Heart left ventricle (tissue), 16 donors: ENCODE data around the gene PPIE. TPM values are rescaled to one million over a fixed set of nuclear protein-coding genes. Genes with fewer than 3 reads are reported as not detected.

ENCODE experiments used
- ATAC-seq, 4 donors: fragments of 200-7000 bp; cut with Tn5 transposase; one replicate each; pipeline ENCODE4 v1.9.1; 2020 to 2022; ENCODE audit warnings: moderate library complexity in 4 of 4, mild to moderate bottlenecking in 3 of 4, moderate number of reproducible peaks in 1 of 4
- DNase-seq, 5 donors: peaks; one replicate each; pipeline ENCODE4 v3.0.0-alpha.2; 2020
- H3K27ac ChIP-seq, 12 donors: fragments of 200-600 bp; sonication (generic) in 4 of 12; one replicate each; pipeline versions ENCODE4 v1.5.0 to v1.8.0; 2016 to 2022; ENCODE audit warnings: mild to moderate bottlenecking in 2 of 12
- H3K27me3 ChIP-seq, 9 donors: fragments of 200-600 bp; sonication (generic) in 2 of 9; one replicate each; pipeline versions ENCODE4 v1.5.1 to v1.8.0; 2016 to 2022; ENCODE audit warnings: mild to moderate bottlenecking in 3 of 9
- H3K36me3 ChIP-seq, 9 donors: fragments of 200-600 bp; sonication (generic) in 2 of 9; one replicate each; pipeline versions ENCODE4 v1.5.0 to v1.8.0; 2018 to 2022; ENCODE audit warnings: mild to moderate bottlenecking in 2 of 9
- H3K4me1 ChIP-seq, 12 donors: fragments of 200-600 bp; sonication (generic) in 4 of 12; one replicate each; pipeline versions ENCODE4 v1.5.0 to v1.8.0; 2016 to 2022; ENCODE audit warnings: mild to moderate bottlenecking in 3 of 12
- H3K4me3 ChIP-seq, 12 donors: fragments of 200-600 bp; sonication (generic) in 4 of 12; one replicate each; pipeline versions ENCODE4 v1.5.0 to v1.8.0; 2017 to 2022; ENCODE audit warnings: mild to moderate bottlenecking in 9 of 12, moderate library complexity in 4 of 12
- H3K9me3 ChIP-seq, 12 donors: fragments of 200-600 bp; sonication (generic) in 4 of 12; one replicate each; pipeline versions ENCODE4 v1.5.0 to v1.8.0; 2016 to 2022; ENCODE audit warnings: mild to moderate bottlenecking in 1 of 12
- POLR2A ChIP-seq, 2 donors: fragments of 450-650 bp; IDR thresholded peaks; one replicate each; pipeline ENCODE4 v1.6.1; 2017; ENCODE audit warnings: antibody characterized with exemption in 2 of 2, mild to moderate bottlenecking in 2 of 2, moderate library complexity in 2 of 2
- WGBS, 4 donors: extraction: QIAGEN DNeasy Blood & Tissue Kit in 2 of 4; methylation state at CpG; one replicate each; pipeline versions ENCODE4 v1.1.5 to v1.1.7; 2013 to 2018; 5-methylcytosine and 5-hydroxymethylcytosine counted together
- intact Hi-C, 10 donors: fragments of 100-400 bp; cut with DNase I; formaldehyde crosslinking; loops; one replicate each; pipeline versions ENCODE4 v1.11.1 to v1.14.2; 2022
- polyA plus RNA-seq, 2 donors: library from polyadenylated mRNA; stranded (reverse); fragments of 200-250 nt; gene quantifications; one replicate each; pipeline ENCODE4 v1.2.3, GENCODE V29; 2013
- total RNA-seq, 9 donors: library from RNA; depleted of rRNA in 2 of 9; stranded (reverse); fragments of >200 nt in 2 of 9; fragmentation: NEBNext Ultra II Directional in 3 of 9; extraction: Animal tissue kit (Norgen Biotek cat#: 25700) in 3 of 9; gene quantifications; one replicate each; pipeline versions ENCODE4 v1.1.0 to v1.2.4, GENCODE V29; 2016 to 2023
- TF ChIP-seq, protein P1 (sequence below), 12 donors: fragments of 200-600 bp; sonication (generic) in 4 of 12; IDR thresholded peaks; one replicate each; pipeline versions ENCODE4 v1.5.0 to v1.8.0; 2018 to 2022; ENCODE audit warnings: antibody characterized with exemption in 12 of 12, mild to moderate bottlenecking in 5 of 12
- donor health status: ischemic (EF 13 %, LVEDD 7.1; RV severe dilation, severe dysfunction).
- donor health status: healthy with polysubstance abuse.
- donor health status: DM: no; HTN: yes; CAD: no.
- donor health status: DM: no; HTN: no; CAD: no.
- donor health status: ischemic (EF 25% LVEDD 6.9; RV normal size, moderate dysfunction).
- donor health status: ischemic (EF 25% LVEDD 5.7; RV mildly dilated, moderate dysfunction).
- donor health status: healthy.
- donor health status: DM: yes; HTN: yes; CAD: no.
- donor health status: ischemic (EF 35%, LVEDD 5.7; RV mildly dilated, moderate dysfunction).
- donor health status: nonischemic (EF 11% LVEDD 7.7; RV severe dilation, severe dysfunction).
- donor health status: DM: yes; HTN: yes; CAD: no.
- donor health status: PGD.
- donor health status: ischemic (EF 29% LVEDD 5.4; RV normal size, mild dysfunction).
- donor health status: nonischemic (EF 23%, LVEDD 6.1; RV moderate dilation, normal function).

PPIE gene
- total and polyA plus RNA-seq, 11 donors, result 22.2 to 45.3 (median 28.2) TPM

DNA sequence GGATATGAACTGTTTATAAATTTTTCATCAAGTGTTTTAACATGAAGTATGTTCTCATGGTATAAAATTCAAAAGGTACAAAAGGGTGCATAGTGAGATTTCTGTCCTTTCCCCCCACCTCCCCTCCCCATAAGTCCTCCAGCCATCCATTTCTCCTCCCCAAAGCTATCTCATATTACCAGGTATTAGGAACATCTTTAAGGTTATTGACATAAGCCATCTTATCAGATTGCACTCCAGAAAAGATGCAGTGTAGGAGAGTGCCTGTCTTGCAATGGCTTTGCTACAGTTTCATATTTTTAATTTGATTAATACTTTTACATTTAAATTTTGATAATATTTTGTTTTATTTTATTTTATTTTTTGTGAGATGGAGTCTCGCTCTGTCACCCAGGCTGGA lies 33.9 kb upstream of the PPIE start:
- DNase-seq (no peak), ATAC-seq (no peak)
- TF ChIP-seq POLR2A (IDR thresholded peaks at IDR 0.05), result no peak
- TF ChIP-seq, protein P1, sequence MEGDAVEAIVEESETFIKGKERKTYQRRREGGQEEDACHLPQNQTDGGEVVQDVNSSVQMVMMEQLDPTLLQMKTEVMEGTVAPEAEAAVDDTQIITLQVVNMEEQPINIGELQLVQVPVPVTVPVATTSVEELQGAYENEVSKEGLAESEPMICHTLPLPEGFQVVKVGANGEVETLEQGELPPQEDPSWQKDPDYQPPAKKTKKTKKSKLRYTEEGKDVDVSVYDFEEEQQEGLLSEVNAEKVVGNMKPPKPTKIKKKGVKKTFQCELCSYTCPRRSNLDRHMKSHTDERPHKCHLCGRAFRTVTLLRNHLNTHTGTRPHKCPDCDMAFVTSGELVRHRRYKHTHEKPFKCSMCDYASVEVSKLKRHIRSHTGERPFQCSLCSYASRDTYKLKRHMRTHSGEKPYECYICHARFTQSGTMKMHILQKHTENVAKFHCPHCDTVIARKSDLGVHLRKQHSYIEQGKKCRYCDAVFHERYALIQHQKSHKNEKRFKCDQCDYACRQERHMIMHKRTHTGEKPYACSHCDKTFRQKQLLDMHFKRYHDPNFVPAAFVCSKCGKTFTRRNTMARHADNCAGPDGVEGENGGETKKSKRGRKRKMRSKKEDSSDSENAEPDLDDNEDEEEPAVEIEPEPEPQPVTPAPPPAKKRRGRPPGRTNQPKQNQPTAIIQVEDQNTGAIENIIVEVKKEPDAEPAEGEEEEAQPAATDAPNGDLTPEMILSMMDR (IDR thresholded peaks at IDR 0.05), result no peak
- no peaks in the 10 kb centered on the region for H3K9me3 ChIP-seq
- 87 to 100% (median 99%) methylated on average over 1 of the region's 1 CpG for WGBS, 4 donors
- no peak overlapping the region for H3K4me3 ChIP-seq
- peaks cover 0 to 16% (median 4%) of the 10 kb centered on the region in 12 donors for H3K4me1 ChIP-seq
- H3K36me3 ChIP-seq, result no peaks in the 10 kb centered on the region
- H3K27ac ChIP-seq, result no peak overlapping the region
- no peaks in the 10 kb centered on the region for H3K27me3 ChIP-seq
- intact Hi-C loops, result no loop called here

DNA sequence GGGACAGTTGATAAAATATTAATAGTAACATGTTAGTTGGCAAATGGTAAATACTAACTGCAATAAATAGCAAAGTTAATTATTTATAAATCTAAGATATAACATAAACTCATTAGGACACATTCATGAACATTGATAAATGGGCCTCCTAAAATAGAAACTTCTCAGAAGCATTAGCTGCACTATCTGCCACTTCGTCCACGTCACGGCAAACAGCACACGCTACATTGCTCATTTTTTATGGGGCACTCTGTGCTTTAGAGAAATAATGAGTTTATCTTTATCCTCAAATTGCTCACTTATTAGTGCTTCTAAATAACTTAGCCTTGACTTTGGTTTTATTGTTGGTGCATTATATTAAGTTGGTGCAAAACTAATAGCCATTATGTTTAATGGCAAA lies 31.2 kb upstream of the PPIE start:
- no peaks in the 10 kb centered on the region for H3K4me1 ChIP-seq
- no peak overlapping the region for H3K4me3 ChIP-seq
- no peak overlapping the region for H3K27ac ChIP-seq
- ATAC-seq (no peak), DNase-seq (no peak)
- no peaks in the 10 kb centered on the region for H3K36me3 ChIP-seq
- intact Hi-C loops, result no loop called here
- no peaks in the 10 kb centered on the region for H3K9me3 ChIP-seq
- TF ChIP-seq POLR2A (IDR thresholded peaks at IDR 0.05), result no peak
- TF ChIP-seq, protein P1 (IDR thresholded peaks at IDR 0.05), result no peak
- H3K27me3 ChIP-seq, result no peaks in the 10 kb centered on the region
- 49 to 66% (median 65%) methylated on average over 4 of the region's 4 CpGs for WGBS, 4 donors

DNA sequence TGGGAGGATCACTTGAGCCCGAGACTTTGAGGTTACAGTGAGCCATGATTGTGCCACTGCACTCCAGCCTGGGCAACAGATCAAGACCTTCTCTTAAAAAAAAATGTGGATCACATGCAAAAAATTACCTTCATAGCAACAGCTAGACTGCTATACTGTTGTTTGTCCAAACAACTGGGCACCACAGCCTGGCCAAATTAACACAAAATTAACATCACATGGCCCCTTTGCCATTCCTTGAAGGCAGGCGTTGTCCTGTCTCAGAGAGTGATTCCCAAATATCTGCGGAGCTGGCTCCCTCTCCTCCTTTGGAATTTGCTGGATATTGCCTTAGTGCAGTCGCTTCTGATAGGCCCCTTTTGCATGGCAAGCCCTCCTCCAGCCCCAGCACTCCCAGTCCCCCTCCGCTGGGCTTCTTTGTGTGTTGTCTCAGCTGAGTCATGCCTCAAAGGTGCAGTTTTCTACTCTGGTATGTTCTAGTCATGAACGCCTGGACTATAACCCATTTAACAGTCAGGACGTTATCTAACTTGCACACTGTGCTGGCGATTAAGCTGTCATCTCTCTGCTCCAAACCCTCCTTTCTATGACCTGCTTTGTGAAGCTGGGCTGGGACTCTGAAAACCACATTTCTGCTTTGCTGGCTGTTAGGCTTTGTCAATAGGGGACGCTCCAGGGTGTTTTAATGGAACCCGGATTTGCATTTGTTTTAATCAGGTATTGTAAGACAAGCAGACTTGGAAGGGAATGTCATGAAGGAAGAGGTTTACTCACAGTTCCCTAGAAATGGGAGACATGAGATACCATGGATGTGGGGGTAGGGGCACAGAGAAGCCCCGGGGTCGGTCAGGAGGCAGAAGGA lies 27.3 kb upstream of the PPIE start:
- Histone ChIP-seq H3K27ac (no peak overlapping the region), H3K36me3 (no peaks in the 10 kb centered on the region), H3K27me3 (peaks cover 0 to 13% (median 0%) of the 10 kb centered on the region in 9 donors), H3K4me3 (no peak overlapping the region), H3K4me1 (no peaks in the 10 kb centered on the region), H3K9me3 (no peaks in the 10 kb centered on the region)
- no peak for DNase-seq
- no peak for ATAC-seq
- 58 to 71% (median 67%) methylated on average over 12 of the region's 12 CpGs for WGBS, 4 donors
- intact Hi-C loops, result loop anchor here in 3 of 10 donors (5.0 to 10.0 kb wide), 3 partner anchors 34 to 57 kb away; no protein-coding TSS in a partner anchor
- TF ChIP-seq, protein P1 (IDR thresholded peaks at IDR 0.05), result no peak
- TF ChIP-seq POLR2A (IDR thresholded peaks at IDR 0.05), result no peak

DNA sequence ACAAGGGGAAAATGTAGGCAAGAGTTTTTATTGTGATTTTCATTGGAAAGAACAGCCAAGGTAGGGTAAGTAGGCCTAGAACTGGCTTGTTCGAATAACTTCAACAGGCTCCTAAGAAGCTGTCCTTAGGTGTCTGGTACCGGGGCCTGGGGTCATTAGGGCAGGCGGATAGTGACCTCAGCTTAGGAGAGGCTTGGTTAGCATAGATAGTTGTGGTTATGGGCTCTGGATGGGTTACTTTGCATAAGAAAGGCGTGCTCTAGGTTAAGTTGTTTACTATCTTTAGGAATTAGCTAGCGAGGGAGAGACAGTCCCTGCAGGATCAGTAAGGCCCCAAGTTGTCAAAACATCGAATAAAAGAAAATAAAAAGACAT lies 26.7 kb upstream of the PPIE start:
- Histone ChIP-seq H3K4me3 (no peak overlapping the region), H3K27ac (no peak overlapping the region), H3K9me3 (no peaks in the 10 kb centered on the region), H3K27me3 (peaks cover 0 to 19% (median 2%) of the 10 kb centered on the region in 9 donors), H3K4me1 (no peaks in the 10 kb centered on the region), H3K36me3 (no peaks in the 10 kb centered on the region)
- intact Hi-C loops, result loop anchor here in 3 of 10 donors (5.0 to 10.0 kb wide), 3 partner anchors 35 to 57 kb away; no protein-coding TSS in a partner anchor
- WGBS, 4 donors, result 72 to 81% (median 79%) methylated on average over 6 of the region's 6 CpGs
- TF ChIP-seq, protein P1 (IDR thresholded peaks at IDR 0.05), result no peak
- no peak for TF ChIP-seq POLR2A (IDR thresholded peaks at IDR 0.05)
- DNase-seq (no peak), ATAC-seq (no peak)
